Epithelial cell of proximal tubule (primary cell): ENCODE measurements around the gene PYGO2. TPM values are rescaled to one million over a fixed set of nuclear protein-coding genes. Genes with fewer than 3 reads are reported as not detected.

Source experiments
- DNase-seq: peaks from one replicate; pipeline ENCODE4 v3.0.0-alpha.2; 2011; ENCODE audit warnings: low read depth
- H3K4me3 ChIP-seq: 2 replicates; pipeline ENCODE4 v1.5.1; 2011; ENCODE audit warnings: low read depth, mild to moderate bottlenecking, low read length
- total RNA-seq: library from RNA; depleted of rRNA; stranded (reverse); fragments of >200 nt; gene quantifications from 2 replicates; pipeline ENCODE4 v1.2.3, GENCODE V29; 2015
- TF ChIP-seq, protein P1 (sequence below): conservative IDR thresholded peaks from 2 replicates; pipeline ENCODE4 v1.5.1; 2012; ENCODE audit warnings: low read depth, mild to moderate bottlenecking, low read length

Gene PYGO2
- total RNA-seq, 1 donor from 2014 or later: 16.0 TPM

DNA sequence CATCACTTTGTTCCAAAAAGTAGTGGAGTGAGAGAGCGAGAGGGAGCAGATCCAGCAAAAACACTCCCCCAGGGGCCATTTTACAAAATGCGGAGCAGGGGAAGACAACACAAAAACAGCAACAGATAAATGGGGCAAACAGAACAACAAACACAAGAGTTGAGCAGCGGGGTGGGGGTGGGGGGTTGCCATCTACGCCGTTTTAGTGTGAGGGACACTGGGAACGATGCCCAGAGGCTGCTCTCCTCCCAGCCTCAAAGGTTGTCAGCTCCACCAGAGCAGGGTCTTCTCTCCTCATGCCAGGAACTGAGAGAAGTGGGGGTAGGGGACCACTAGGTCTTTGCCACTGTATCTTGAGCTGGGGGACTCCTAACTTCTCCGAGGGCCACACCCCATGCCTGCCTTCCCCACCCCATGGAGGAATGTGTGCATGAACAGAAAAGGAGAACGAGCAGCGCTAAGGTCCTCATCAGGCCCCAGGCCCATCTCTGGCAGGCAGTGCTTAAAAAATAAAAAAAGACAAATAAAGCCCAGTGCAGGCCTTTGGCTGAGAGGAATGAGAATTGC, 4.4 kb downstream of the PYGO2 start:
- no peak overlapping the region for H3K4me3 ChIP-seq
- no peak for DNase-seq
- TF ChIP-seq, protein P1, sequence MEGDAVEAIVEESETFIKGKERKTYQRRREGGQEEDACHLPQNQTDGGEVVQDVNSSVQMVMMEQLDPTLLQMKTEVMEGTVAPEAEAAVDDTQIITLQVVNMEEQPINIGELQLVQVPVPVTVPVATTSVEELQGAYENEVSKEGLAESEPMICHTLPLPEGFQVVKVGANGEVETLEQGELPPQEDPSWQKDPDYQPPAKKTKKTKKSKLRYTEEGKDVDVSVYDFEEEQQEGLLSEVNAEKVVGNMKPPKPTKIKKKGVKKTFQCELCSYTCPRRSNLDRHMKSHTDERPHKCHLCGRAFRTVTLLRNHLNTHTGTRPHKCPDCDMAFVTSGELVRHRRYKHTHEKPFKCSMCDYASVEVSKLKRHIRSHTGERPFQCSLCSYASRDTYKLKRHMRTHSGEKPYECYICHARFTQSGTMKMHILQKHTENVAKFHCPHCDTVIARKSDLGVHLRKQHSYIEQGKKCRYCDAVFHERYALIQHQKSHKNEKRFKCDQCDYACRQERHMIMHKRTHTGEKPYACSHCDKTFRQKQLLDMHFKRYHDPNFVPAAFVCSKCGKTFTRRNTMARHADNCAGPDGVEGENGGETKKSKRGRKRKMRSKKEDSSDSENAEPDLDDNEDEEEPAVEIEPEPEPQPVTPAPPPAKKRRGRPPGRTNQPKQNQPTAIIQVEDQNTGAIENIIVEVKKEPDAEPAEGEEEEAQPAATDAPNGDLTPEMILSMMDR: no peak

DNA sequence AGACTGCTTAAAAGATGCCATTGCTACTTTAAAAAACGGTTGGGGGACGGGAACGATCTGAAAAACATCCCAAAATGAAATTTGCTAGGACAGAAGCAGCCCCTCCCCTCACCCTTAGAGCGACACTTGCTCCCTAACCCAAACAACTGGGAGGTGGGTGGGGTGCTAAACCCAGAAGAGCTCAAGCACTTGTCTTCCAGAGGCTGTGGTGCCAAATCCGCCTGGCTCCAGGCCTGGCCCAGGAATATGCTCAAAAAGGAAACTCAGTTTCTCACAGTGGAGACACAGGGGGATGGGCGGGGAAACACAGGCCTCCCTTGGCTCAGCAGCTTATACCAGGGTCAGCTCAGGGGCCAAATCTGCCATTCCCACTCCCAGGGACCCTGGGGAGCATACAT, 5.0 kb downstream of the PYGO2 start:
- TF ChIP-seq, protein P1: no peak
- no peak for DNase-seq
- peak overlapping the region; percentile 69 for H3K4me3 ChIP-seq

DNA sequence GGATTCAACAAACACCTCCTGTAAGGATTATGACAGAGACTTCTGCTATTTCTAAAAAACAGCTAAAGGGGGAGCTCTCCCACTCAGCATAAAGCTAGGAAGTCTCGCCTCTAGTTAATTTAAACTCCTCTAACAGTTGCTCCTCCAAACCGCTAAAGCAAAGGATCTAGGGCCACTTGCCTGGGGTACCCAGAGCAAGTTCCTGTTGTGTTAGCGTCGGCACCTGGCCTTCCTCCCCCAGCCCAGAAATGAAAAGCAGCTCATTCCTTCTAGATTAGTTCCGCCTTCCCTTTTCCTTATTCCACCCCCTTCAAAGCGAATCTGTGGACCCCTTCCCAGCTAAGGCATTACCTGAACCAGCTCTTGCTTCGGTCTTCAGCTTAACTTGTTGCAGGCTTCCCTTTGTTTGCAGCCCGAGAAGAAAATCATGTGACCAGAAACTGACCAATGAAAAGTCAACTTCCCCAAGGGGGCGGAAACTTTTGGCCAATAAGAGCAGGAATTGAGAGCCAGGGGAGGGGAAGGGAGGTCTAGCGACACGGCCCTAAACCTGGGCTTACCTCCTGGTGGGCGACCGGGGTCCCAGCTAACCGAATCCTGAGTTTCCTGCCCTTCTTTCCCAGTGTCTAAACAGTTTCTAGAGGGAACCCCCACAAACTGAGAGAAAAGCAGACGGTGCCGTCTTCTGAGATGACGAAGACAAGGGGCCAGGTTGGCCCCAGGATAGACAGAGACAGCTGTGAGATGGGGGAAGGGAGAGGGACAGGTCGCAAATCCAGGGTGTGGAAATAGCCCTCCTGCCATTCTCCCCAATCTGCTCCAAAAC, 5.7 kb downstream of the PYGO2 start, which contains the start of gene PBXIP1:
Gene PBXIP1 (minus strand): TSS at position 382 of the 826 bp plus-strand sequence. CDS start 2,378 bp downstream, outside the sequence.
- TF ChIP-seq, protein P1: peak; percentile 52
- DNase-seq: peak; percentile 76
- H3K4me3 ChIP-seq: peak within 1 kb of the TSS; percentile 69

DNA sequence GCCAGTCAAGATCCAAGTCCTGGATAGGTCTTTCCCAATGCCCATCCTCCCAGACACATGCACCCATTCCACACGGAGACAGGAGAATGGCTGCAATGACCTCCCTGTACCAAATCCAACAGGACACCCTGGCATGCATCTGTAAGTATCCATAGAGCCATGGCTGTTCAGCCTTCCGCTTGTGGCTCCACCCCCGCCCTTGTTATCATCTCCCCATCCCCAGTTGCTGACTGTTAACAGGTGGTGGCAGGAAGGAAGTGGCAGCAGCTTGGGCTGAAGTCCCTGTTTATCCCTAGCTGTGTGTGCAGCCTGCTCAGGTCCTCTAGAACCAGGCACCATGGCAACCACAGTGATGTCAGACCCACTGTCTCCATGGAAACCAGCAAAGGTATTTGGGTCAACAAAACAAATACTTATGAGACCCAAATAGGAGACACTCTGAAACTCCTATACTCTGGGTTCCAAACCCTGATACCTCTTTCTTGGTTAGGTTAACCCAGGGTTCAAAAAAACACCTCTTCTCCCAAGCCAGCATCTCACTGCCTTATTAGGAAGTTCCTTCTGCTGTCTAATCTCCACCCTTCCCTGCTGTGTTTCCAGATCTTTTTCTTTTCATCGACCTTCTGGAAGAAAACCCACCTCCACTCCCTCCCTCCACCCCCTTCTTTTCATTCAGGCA, 6.4 kb downstream of the PYGO2 start:
- TF ChIP-seq, protein P1: no peak
- no peak for DNase-seq
- peak overlapping the region; percentile 69 for H3K4me3 ChIP-seq

DNA sequence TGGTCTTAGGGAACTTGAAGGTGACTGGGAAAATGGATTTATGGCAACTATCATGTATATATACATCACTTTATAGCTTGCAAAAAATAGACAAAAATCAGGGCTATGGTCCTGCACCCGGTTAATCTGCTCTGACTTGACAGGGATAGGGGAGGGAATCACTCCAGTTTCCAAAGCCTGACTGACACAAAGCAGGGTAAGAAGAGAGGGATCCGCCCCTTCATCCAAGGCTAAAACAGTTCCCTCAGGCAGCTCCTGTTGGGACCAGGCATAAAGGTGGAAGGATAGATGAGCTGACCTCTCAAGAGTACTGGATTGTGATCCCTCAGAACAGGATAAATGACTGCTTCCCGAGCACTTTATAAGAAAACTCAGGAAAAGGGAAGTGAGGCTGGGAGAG, 7.0 kb downstream of the PYGO2 start:
- TF ChIP-seq, protein P1: no peak
- no peak overlapping the region for H3K4me3 ChIP-seq
- no peak for DNase-seq

DNA sequence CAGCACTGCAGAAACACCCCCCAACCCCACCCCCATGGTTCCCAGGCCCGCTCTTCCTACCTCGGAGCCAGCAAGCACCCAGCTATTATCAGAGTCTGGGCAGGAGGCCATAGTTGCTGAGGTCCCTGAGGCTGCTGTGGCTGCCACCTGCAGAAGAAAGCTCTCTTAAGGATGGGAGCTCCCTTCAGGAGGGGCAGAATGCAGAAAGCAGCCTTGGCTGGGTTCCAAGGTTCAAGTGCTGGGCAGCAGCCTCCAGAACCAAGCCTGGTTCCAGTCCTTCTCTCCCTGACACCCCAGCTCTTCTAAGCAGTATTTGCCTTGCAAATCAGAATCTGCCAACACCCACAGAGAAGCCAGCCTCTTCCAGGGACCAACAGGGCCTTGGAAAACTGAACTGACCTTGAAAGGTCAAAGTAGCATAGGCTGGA, 8.0 kb downstream of the PYGO2 start:
- H3K4me3 ChIP-seq: no peak overlapping the region
- TF ChIP-seq, protein P1: no peak
- DNase-seq: no peak
